GM10266 (cell line): ENCODE data around the gene AGAP3.

Experiments used
- DNase-seq: peaks from one replicate; pipeline ENCODE4 v3.0.0; 2012; ENCODE audit errors: extremely low spot score
- CTCF ChIP-seq: IDR thresholded peaks from 2 replicates; pipeline ENCODE4 v1.5.1; 2012; ENCODE audit warnings: mild to moderate bottlenecking, low read depth; ENCODE audit not compliant: control insufficient read depth, insufficient read depth; ENCODE audit errors: missing control alignments

AGAP3 gene

DNA sequence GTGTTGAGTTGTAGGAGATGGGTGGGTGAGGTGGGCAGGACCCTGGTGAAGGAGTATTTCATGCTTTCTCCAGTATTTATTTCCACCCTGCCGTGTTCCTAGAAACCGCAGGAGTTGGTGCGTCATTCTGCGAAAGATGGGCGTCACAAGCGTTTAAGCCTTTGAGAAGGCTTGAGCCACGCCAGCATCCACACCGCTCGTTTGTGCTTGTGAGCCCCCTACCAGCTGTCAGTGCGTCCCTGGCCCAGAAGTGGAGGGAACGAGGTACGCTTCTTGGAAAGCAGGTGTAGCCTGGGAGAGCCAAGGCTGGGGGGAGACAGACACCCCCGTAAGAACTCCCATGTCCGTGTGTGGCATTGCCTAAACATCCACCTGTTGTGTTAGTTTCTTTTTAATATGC is 5.7 kb downstream of the AGAP3 start:
- TF ChIP-seq CTCF = no peak
- DNase-seq = no peak

DNA sequence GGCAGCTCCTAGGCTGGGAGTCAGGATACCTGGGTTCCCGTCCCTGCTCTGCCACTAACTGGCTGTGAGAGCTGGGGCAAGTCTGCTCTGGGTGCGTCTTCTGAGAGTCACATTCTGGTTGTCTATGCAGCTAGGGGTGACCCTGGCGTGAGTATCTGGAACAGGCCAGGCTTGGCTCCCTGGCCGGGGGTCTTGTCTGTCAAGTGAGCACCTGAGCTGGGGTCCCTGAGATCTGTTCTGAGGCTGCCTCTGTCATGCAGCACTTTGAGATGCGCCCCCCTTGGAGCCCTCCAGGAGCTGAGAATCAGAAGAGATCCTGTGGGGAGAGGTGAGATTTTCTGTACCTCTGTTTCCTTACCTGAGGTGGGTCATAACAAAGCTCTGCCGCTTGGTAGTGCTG is 7.5 kb downstream of the AGAP3 start:
- TF ChIP-seq CTCF = no peak
- no peak for DNase-seq

DNA sequence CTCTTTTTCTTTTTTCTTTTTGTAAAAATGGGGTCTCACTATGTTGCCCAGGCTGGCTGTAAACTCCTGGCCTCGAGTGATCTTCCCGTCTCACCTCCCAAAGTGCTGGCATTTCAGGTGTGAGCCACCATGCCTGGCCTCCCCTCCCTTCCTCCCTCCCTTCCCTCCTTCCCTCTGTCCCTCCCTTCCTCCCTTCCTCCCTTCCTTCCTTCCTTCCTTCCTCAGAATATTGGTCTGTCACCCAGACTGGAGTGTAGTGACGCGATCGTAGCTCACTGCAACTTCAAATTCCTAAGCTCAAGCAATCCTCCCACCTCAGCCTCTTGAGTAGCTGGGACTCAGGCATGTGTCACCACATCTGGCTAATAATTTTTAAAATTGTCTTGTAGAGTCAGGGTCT is 8.4 kb downstream of the AGAP3 start:
- DNase-seq = no peak
- TF ChIP-seq CTCF = no peak

- no peak for DNase-seq
These were observed 9.0 kb downstream of the AGAP3 start for GRCh38 chr7:151095123-151095797.

DNA sequence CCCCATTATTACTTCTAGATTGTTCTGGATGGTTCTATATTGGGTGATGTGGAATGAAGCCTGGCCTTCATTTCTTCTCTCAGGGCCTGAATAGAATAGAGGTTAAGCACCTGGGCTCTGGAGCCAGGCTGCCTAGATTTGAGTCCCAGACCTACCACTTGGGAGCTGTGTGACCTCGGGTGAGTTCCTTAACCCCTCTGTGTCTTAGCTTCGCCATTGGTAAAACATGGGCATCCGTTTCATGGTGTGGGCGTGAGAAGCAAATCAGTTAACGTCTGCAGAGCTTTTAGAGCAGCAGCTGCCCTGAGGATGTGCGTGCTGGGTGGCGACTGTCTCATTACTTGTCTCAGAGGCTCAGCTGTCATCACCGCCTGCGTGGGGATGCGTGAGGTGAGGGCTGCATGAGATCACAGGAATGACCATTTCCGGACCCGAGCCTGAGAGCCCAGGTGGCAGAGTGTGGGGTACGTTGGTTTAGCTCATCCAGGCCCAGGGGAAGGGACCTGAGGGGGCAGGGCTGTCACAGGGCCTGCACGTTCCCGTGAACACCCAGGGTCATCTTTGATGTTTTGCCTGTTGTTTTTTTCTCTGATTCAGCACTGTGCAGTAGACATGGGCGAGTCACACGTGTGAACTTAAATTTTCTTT is 9.7 kb downstream of the AGAP3 start:
- TF ChIP-seq CTCF = no peak

More at GRCh38 chr7:151095123-151095797, 9.0 kb downstream of the AGAP3 start:
- TF ChIP-seq CTCF = peak; percentile 4

GRCh38 chr7:151099486-151100211 is 13.4 kb downstream of the AGAP3 start:
- DNase-seq = no peak

More for the DNA sequence above, 9.7 kb downstream of the AGAP3 start:
- no peak for DNase-seq

More at GRCh38 chr7:151099486-151100211, 13.4 kb downstream of the AGAP3 start:
- no peak for TF ChIP-seq CTCF
